Loucy (cell line): ENCODE results near the gene CD27.

Source experiments
- H2AFZ ChIP-seq: fragments of 200-600 bp; sonication (generic); 2 replicates; pipeline ENCODE4 v1.6.0; 2016; ENCODE audit warnings: antibody characterized with exemption, mild to moderate bottlenecking, low read length, moderate library complexity
- H3F3A ChIP-seq: fragments of 200-600 bp; 2 replicates; pipeline ENCODE4 v1.6.0; 2016; ENCODE audit warnings: antibody characterized with exemption, low read depth, mild to moderate bottlenecking
- H3K27me3 ChIP-seq: fragments of 200-600 bp; sonication (generic); 2 replicates; pipeline ENCODE4 v1.6.1; 2014; ENCODE audit warnings: low read length, mild to moderate bottlenecking; ENCODE audit not compliant: insufficient read depth, poor library complexity, severe bottlenecking
- H3K36me3 ChIP-seq: fragments of 200-600 bp; sonication (generic); 2 replicates; pipeline ENCODE4 v1.6.1; 2016; ENCODE audit warnings: low read length; ENCODE audit not compliant: insufficient read depth
- H3K4me1 ChIP-seq: fragments of 200-600 bp; sonication (generic); 2 replicates; pipeline ENCODE4 v1.5.1; 2014; ENCODE audit warnings: low read length, mild to moderate bottlenecking; ENCODE audit not compliant: insufficient read depth, poor library complexity, severe bottlenecking
- H3K4me2 ChIP-seq: fragments of 200-600 bp; sonication (generic); 2 replicates; pipeline ENCODE4 v1.6.0; 2014; ENCODE audit warnings: antibody characterized with exemption, low read length, low read depth, mild to moderate bottlenecking; ENCODE audit not compliant: poor library complexity, severe bottlenecking
- H3K4me3 ChIP-seq: fragments of 200-600 bp; sonication (generic); 2 replicates; pipeline ENCODE4 v1.5.1; 2014; ENCODE audit warnings: low read length, mild to moderate bottlenecking, mixed read lengths; ENCODE audit not compliant: poor library complexity, severe bottlenecking
- H3K79me2 ChIP-seq: fragments of 200-600 bp; sonication (generic); 2 replicates; pipeline ENCODE4 v1.6.1; 2014; ENCODE audit warnings: low read length; ENCODE audit not compliant: insufficient read depth
- H3K9ac ChIP-seq: fragments of 200-600 bp; sonication (generic); 2 replicates; pipeline ENCODE4 v1.6.0; 2014; ENCODE audit warnings: mild to moderate bottlenecking, low read depth, low read length, moderate library complexity; ENCODE audit not compliant: poor library complexity, severe bottlenecking
- H3K9me2 ChIP-seq: fragments of 200-600 bp; sonication (generic); replicated peaks from 2 replicates; pipeline ENCODE4 v1.6.1; 2016; ENCODE audit warnings: low read depth, low read length, mixed read lengths
- H3K9me3 ChIP-seq: fragments of 200-600 bp; sonication (generic); 2 replicates; pipeline ENCODE4 v1.6.1; 2014; ENCODE audit warnings: mild to moderate bottlenecking, antibody characterized with exemption, low read length, low read depth; ENCODE audit not compliant: insufficient read depth
- H4K20me1 ChIP-seq: fragments of 200-600 bp; sonication (generic); 2 replicates; pipeline ENCODE4 v1.6.0; 2014; ENCODE audit warnings: antibody characterized with exemption, low read length, mild to moderate bottlenecking; ENCODE audit not compliant: insufficient read depth, poor library complexity, severe bottlenecking
- CTCF ChIP-seq: fragments of 200-600 bp; sonication (generic); conservative IDR thresholded peaks from 2 replicates; pipeline ENCODE4 v1.5.1; 2014; ENCODE audit warnings: mild to moderate bottlenecking, antibody characterized with exemption, low read length
- EZH2phosphoT487 ChIP-seq: fragments of 200-600 bp; IDR thresholded peaks from 2 replicates; pipeline ENCODE4 v1.6.1; 2018; ENCODE audit warnings: antibody characterized with exemption, mild to moderate bottlenecking, moderate library complexity, borderline replicate concordance

Gene CD27

GRCh38 chr12:6423267-6424007, 21.3 kb upstream of the CD27 start:
- H2AFZ ChIP-seq: peak overlapping the region; percentile 90
- H3K4me3 ChIP-seq: no peak overlapping the region
- no peak for TF ChIP-seq EZH2phosphoT487
- peak; percentile 83 for TF ChIP-seq CTCF

GRCh38 chr12:6424008-6424347, 20.8 kb upstream of the CD27 start:
- Histone ChIP-seq H3K36me3 (no peaks in the 10 kb centered on the region), H3K4me3 (no peak overlapping the region), H3K9me3 (no peaks in the 10 kb centered on the region), H3K27me3 (no peaks in the 10 kb centered on the region), H3F3A (no peaks in the 10 kb centered on the region), H2AFZ (peak overlapping the region; percentile 90), H3K4me1 (peaks cover 17% of the 10 kb centered on the region), H4K20me1 (no peaks in the 10 kb centered on the region), H3K79me2 (no peaks in the 10 kb centered on the region), H3K4me2 (peak overlapping the region; percentile 45), H3K9ac (no peak overlapping the region), H3K9me2 (no peaks in the 10 kb centered on the region)
- TF ChIP-seq CTCF: no peak
- TF ChIP-seq EZH2phosphoT487: no peak

More at GRCh38 chr12:6423267-6424007, 21.3 kb upstream of the CD27 start:
- Histone ChIP-seq H3K9ac (no peak overlapping the region), H3K27me3 (no peaks in the 10 kb centered on the region), H3F3A (no peaks in the 10 kb centered on the region), H3K9me3 (no peaks in the 10 kb centered on the region), H3K9me2 (no peaks in the 10 kb centered on the region), H4K20me1 (no peaks in the 10 kb centered on the region), H3K36me3 (no peaks in the 10 kb centered on the region), H3K4me1 (peaks cover 17% of the 10 kb centered on the region), H3K79me2 (no peaks in the 10 kb centered on the region), H3K4me2 (peak overlapping the region; percentile 45)

GRCh38 chr12:6424866-6425265, 19.9 kb upstream of the CD27 start:
- no peaks in the 10 kb centered on the region for H3K36me3 ChIP-seq
- H3K27me3 ChIP-seq: no peaks in the 10 kb centered on the region
- no peak for TF ChIP-seq EZH2phosphoT487
- TF ChIP-seq CTCF: no peak
- H3K4me3 ChIP-seq: no peak overlapping the region
- H3F3A ChIP-seq: no peaks in the 10 kb centered on the region
- no peak overlapping the region for H3K4me2 ChIP-seq
- no peak overlapping the region for H2AFZ ChIP-seq
- no peak overlapping the region for H3K9ac ChIP-seq
- no peaks in the 10 kb centered on the region for H3K79me2 ChIP-seq
- H4K20me1 ChIP-seq: no peaks in the 10 kb centered on the region
- no peaks in the 10 kb centered on the region for H3K9me2 ChIP-seq
- H3K9me3 ChIP-seq: no peaks in the 10 kb centered on the region
- H3K4me1 ChIP-seq: peaks cover 17% of the 10 kb centered on the region
